Subcutaneous adipose tissue (tissue), 4 donors: ENCODE measurements around the gene SH3GL1. TPM values are rescaled to one million over a fixed set of nuclear protein-coding genes. Genes with fewer than 3 reads are reported as not detected.

ENCODE experiments used
- total RNA-seq, 4 donors: library from RNA; depleted of rRNA; stranded (reverse); fragments of >200 nt; gene quantifications; one replicate each; pipeline ENCODE4 v1.1.0, GENCODE V29; 2016
- TF ChIP-seq, protein P1 (sequence below): fragments of 450-650 bp; IDR thresholded peaks from one replicate; pipeline ENCODE4 v1.5.1; 2016; ENCODE audit warnings: low read depth, mild to moderate bottlenecking, control low read depth, antibody characterized with exemption, moderate library complexity

The SH3GL1 gene
- total RNA-seq, 4 donors from 2014 or later: 28.7 to 43.9 (median 36.4) TPM

DNA sequence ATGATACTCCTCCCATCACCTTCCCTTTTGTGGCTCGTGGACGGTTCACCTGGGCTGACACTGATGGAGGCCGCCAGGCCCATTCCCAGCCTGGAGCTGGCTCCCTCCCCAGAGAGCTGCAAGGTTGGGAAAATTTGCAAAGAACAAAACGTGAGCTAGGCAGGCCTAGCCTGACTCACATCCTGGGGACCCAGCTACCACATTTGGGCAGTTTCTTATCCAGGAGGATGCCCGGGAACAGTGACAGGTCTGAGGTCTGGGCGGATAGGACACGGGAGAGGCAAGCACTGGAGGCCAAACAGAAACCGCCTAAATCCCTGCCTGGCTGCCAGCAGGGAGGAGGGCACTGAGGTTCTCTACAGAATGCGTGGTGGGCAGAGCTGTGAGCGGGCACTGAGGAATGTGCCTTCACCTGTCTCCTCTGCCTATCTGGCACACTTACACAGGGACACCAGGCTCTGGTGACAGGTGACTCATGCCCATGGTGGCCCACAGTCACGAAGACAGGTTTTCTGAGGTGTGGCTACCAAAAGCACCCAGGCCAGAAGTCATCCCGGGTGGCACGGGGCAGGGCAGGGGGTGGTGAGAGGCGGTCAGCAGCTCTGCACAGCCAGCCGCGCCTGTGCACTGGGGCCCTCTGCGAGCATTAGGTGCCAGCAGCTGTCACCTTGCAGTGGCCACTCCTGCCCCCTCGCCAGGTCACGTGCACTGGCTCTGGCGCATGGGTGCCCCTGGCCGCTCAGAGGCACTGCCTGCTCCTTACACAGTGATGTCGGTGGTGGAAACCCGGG, 23.2 kb downstream of the SH3GL1 start:
- TF ChIP-seq, protein P1, sequence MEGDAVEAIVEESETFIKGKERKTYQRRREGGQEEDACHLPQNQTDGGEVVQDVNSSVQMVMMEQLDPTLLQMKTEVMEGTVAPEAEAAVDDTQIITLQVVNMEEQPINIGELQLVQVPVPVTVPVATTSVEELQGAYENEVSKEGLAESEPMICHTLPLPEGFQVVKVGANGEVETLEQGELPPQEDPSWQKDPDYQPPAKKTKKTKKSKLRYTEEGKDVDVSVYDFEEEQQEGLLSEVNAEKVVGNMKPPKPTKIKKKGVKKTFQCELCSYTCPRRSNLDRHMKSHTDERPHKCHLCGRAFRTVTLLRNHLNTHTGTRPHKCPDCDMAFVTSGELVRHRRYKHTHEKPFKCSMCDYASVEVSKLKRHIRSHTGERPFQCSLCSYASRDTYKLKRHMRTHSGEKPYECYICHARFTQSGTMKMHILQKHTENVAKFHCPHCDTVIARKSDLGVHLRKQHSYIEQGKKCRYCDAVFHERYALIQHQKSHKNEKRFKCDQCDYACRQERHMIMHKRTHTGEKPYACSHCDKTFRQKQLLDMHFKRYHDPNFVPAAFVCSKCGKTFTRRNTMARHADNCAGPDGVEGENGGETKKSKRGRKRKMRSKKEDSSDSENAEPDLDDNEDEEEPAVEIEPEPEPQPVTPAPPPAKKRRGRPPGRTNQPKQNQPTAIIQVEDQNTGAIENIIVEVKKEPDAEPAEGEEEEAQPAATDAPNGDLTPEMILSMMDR: no peak

DNA sequence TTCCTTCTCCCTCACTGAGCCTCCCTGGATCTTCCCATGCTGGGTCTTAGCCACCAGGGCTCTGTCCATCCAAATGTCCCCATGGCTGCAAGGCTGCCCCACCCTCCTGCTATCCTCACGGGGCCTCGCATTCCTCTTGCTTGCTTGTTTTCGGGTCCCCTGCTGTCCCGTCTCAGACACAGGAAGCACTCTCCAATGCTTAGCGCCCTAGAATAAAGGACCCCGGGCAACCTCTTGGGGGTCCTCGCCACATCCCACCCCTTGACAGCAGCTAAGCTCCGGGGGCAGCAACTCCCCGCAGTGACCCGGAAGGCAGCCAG, 23.7 kb downstream of the SH3GL1 start:
- TF ChIP-seq, protein P1: no peak

DNA sequence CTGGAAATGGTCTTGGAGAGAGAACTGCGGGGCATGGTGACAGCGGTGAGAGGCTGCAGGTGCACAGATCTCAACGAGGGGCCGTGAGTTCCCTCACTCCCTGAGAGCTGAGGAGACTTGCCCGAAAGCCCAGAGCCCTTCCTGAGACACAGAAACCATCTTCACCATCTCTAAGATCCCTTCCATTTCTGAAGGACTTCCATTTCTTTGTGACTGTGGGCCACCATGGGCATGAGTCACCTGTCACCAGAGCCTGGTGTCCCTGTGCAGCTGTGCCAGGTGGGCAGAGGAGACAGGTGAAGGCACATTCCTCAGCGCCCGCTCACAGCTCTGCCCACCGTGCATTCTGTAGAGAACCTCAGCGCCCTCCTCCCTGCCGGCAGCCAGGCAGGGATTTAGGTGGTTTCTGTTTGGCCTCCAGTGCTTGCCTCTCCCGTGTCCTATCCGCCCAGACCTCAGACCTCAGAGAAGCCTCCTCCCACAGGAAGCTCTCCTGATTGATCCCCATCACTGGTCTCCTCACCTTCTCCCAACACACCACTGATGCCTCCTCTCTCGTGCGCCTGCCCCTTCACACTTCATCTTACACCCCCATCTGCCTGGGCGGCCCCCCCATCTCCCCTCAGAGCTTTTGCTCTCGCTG, 24.2 kb downstream of the SH3GL1 start:
- TF ChIP-seq, protein P1: no peak

DNA sequence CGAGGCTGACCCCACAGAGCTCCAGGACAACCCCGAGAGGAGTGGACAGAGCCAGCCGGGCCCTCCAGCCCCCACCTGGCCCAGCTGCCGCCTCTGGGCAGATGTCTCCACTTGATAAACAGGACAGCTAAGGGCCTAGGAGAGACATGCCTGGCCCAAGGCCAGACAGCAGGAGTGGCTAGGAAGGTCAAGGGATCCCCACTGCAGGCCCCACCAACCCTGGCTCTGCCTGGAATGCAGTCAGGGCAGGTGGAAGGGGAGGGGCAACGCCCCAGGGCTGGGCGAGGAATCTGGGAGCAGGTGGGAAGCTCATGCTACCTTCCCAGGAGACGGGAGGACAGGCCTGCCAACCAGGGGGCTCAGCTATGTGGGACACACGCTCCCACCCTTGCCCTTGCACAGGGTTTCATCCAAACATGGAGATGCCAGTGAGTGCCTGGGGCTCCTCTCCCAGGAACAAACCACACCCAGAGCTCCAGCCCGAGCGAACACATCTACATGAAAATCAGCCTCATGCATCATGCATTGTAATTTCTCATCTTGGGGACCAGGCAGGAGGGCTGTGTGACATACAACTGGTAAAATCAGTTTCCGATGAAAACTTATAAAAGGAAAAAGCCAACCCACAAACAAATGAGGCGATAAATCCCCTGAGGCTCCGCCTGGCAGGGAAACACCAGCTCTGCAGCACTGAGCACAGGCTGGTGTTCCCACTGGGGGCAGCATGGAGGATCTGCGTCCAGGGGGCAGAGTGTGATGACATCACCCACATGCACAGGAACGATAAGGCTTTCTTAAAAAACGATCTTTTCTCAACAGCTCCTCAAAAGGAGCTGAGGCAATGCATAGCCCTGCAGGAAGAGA, 25.0 kb downstream of the SH3GL1 start:
- TF ChIP-seq, protein P1: no peak

DNA sequence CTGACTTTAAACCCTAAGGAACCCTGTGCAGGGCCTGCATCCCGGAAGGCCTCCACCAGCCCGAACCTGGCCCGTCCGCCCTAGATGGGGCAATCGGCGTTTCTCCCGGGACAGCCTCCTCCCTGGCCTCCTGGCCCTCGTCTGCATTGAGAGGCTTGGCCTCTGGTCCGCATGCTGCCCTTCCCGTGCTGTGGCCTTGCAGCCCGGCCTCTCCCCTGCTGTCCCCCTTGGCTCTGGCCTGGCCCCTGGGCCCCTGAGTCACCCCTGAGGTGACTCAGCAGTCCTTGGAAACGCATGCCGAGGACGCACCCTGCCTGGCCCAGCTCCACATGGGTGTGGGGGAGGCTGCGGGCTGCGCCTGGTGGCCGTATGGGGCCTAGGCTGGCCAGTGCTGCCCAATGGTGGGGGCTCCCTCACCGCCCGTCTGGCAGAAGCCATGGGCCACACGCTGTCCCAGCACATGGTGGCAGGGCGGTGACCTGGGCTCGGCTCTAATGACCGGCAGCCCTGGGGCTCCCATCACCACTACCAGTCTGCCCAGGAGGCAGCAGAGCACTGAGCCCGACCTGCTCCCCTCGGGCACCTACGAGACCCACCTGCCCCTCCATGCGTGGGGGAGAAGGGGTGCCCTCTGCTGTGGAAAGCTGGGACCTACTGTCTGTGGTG, 25.7 kb downstream of the SH3GL1 start:
- TF ChIP-seq, protein P1: no peak

DNA sequence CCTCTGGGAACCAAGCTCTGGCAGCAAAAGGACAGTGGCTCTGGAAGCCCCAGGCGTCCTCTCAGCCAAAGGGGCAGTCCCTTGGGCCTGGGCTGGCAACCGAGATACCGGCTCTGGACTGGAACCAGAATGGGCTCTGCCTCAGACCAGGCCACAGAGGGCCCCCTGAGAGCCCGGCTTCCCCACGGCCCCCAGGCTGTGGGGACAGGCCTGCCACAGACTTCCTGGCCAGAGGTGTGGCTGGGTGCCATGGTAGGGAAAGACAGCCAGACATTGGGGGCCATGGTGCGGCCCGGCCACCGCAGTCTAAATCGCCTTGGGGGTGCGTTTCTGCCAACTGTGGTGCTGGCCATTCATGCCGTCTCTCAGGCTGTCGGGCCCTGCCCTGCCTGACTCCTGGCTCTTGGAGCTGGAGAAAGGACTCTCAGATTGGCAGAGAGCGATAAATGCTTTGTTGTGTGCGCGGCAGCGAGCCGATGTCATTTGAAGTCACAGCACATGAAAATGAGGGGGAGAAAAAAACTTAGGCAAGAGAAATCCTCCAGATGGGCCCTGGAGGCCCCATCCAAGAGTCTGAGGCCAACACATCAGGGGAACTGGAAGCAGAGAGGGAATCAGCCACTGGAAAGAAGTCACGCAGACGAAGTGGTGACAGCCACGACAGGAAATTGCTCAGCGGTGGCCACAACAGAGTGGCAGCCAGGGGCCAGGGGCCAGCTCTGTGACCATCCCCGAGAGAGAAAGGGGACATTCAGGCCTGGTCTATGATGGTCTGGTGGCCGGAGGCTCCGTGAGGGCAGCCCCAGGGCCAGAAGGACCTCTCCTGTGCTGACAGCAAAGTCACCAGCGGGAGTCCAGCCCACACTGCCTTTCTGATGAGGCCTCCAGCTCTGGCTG, 26.5 kb downstream of the SH3GL1 start:
- TF ChIP-seq, protein P1: no peak
